ENCODE results near the gene AAMP.

- TF ChIP-seq GATA3 (IDR thresholded peaks at IDR 0.05; ENCODE audit: low read depth, low read length): no peak
- no peak for TF ChIP-seq GATA2 (IDR thresholded peaks at IDR 0.05; ENCODE audit: low read depth, low read length)
Observed at GRCh38 chr2:218253232-218253625, 16.7 kb downstream of the AAMP start.
